Skeletal muscle satellite cell (primary cell): Measurements from ENCODE around the gene OCRL.

ENCODE experiments used
- H3K27me3 ChIP-seq: 2 replicates; pipeline ENCODE4 v1.7.0; 2013; ENCODE audit warnings: low read length; ENCODE audit not compliant: control insufficient read depth, insufficient read depth
- H3K36me3 ChIP-seq: 2 replicates; pipeline ENCODE4 v1.7.0; 2013; ENCODE audit warnings: mild to moderate bottlenecking, control low read depth, low read length; ENCODE audit not compliant: insufficient read depth
- H3K4me1 ChIP-seq: 2 replicates; pipeline ENCODE4 v1.7.0; 2013; ENCODE audit warnings: low read length; ENCODE audit not compliant: control insufficient read depth, insufficient read depth
- H3K4me2 ChIP-seq: 2 replicates; pipeline ENCODE4 v1.7.0; 2013; ENCODE audit warnings: mild to moderate bottlenecking, low read length
- H3K4me3 ChIP-seq: 2 replicates; pipeline ENCODE4 v1.7.0; 2013; ENCODE audit warnings: low read length
- H3K9ac ChIP-seq: 2 replicates; pipeline ENCODE4 v1.7.0; 2013; ENCODE audit warnings: mild to moderate bottlenecking, low read depth, low read length, moderate library complexity
- H3K9me3 ChIP-seq: replicated peaks from 2 replicates; pipeline ENCODE4 v1.7.0; 2013; ENCODE audit warnings: mild to moderate bottlenecking, control low read depth, low read length

OCRL gene

DNA sequence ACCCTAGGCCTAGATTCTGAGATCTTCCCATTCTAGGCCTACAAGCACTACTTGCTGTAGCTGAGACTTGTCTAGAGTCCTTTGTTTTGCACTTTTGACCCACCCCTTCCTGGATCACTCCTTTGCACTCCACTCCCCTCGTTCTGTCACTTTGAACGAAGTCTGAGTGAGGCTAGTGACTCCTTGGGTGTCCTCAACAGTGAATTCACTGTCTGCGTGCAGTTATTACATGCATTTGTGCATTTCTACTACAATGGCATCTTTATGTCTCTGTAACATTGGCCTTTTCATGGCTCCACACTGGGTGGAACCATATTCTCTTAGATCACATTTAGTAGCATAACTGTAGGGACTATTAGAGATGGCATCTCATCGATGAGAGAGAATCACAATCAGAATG is 50.5 kb downstream of the OCRL start:
- no peaks in the 10 kb centered on the region for H3K27me3 ChIP-seq
- no peak overlapping the region for H3K9ac ChIP-seq
- peaks cover 10% of the 10 kb centered on the region for H3K36me3 ChIP-seq
- no peaks in the 10 kb centered on the region for H3K9me3 ChIP-seq
- H3K4me1 ChIP-seq, result no peaks in the 10 kb centered on the region
- H3K4me3 ChIP-seq, result no peak overlapping the region
- no peak overlapping the region for H3K4me2 ChIP-seq

DNA sequence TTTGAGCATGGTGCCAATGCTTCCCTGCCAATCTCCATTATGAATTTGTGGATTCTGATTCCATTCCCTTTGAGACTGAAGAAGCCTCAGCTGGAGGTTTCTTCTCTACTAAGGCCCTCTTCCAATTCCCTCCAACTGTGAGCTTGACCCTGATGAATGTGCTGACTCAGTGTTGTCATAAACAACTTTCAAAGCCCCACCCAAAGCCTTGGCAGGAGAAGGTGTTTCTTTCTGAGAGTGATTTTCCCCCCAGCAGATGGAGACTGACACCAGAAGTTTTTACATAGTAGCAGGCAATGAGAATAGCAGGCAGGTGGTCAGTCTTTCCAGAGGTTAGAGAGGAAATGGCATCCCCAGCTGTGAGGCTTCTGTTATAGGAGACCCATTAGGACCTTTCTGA is 53.1 kb downstream of the OCRL start:
- Histone ChIP-seq H3K36me3 (peaks cover 10% of the 10 kb centered on the region), H3K4me1 (no peaks in the 10 kb centered on the region), H3K27me3 (no peaks in the 10 kb centered on the region), H3K4me3 (no peak overlapping the region), H3K9me3 (no peaks in the 10 kb centered on the region), H3K9ac (no peak overlapping the region), H3K4me2 (no peak overlapping the region)

GRCh38 chrX:129594781-129595180 is 54.7 kb downstream of the OCRL start:
- Histone ChIP-seq H3K27me3 (no peaks in the 10 kb centered on the region), H3K4me1 (no peaks in the 10 kb centered on the region), H3K4me2 (no peak overlapping the region)

DNA sequence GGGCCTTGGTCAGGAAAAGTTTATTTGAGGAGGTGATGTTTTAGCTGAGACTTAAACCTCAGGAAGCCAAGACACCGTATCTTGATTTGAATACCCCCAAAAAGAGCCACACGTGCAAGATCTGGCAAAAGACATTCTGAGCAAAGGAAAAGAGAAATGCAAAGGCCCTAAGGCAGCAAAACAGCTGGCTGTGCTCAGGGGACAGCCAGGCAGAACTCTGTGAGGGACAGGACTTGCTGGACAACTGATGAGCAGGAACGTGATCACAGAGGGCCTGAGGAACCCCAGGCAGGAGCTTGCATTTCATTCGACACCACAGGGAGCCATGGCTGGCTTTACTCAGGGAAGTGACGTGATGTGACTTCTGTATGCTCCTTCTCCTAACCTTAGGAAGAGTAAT is 56.0 kb downstream of the OCRL start:
- Histone ChIP-seq H3K9ac (no peak overlapping the region), H3K4me1 (no peaks in the 10 kb centered on the region), H3K4me3 (no peak overlapping the region), H3K27me3 (no peaks in the 10 kb centered on the region), H3K4me2 (no peak overlapping the region), H3K9me3 (no peaks in the 10 kb centered on the region), H3K36me3 (peaks cover 3% of the 10 kb centered on the region)

More at GRCh38 chrX:129594781-129595180, 54.7 kb downstream of the OCRL start:
- no peak overlapping the region for H3K9ac ChIP-seq
- H3K4me3 ChIP-seq, result no peak overlapping the region
- H3K36me3 ChIP-seq, result peaks cover 3% of the 10 kb centered on the region
- no peaks in the 10 kb centered on the region for H3K9me3 ChIP-seq

GRCh38 chrX:129597905-129598304 is 57.8 kb downstream of the OCRL start:
- H3K4me2 ChIP-seq, result no peak overlapping the region
- H3K4me3 ChIP-seq, result no peak overlapping the region
- H3K9ac ChIP-seq, result no peak overlapping the region
- H3K36me3 ChIP-seq, result peaks cover 3% of the 10 kb centered on the region
- H3K9me3 ChIP-seq, result no peaks in the 10 kb centered on the region
- H3K4me1 ChIP-seq, result no peaks in the 10 kb centered on the region
- no peaks in the 10 kb centered on the region for H3K27me3 ChIP-seq

DNA sequence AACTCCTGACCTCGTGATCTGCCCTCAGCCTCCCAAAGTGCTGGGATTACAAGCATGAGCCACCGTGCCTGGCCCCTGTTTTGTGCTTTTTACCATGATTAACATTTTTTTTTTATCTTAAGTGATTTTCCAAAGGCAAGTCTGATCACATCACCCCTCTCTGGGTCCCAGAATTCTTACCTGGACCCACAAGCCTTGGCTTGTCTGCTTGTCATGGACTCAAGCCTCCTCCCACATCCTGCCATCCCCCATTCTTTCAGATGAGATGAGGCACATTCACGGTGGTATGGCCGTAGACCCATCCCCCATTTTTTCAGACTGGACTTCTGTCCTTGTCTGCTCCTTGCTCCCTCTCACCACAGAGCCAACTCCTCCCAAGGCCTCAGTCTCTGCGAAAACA is 59.4 kb downstream of the OCRL start:
- H3K4me1 ChIP-seq, result peaks cover 4% of the 10 kb centered on the region
- H3K4me2 ChIP-seq, result no peak overlapping the region
- H3K9me3 ChIP-seq, result no peaks in the 10 kb centered on the region
- no peak overlapping the region for H3K9ac ChIP-seq
- H3K4me3 ChIP-seq, result no peak overlapping the region
- no peaks in the 10 kb centered on the region for H3K27me3 ChIP-seq
- H3K36me3 ChIP-seq, result no peaks in the 10 kb centered on the region

- H3K9me3 ChIP-seq, result no peaks in the 10 kb centered on the region
- H3K36me3 ChIP-seq, result no peaks in the 10 kb centered on the region
- peaks cover 5% of the 10 kb centered on the region for H3K4me1 ChIP-seq
- H3K9ac ChIP-seq, result no peak overlapping the region
- no peak overlapping the region for H3K4me3 ChIP-seq
- no peaks in the 10 kb centered on the region for H3K27me3 ChIP-seq
- no peak overlapping the region for H3K4me2 ChIP-seq
Observed at GRCh38 chrX:129599996-129600395, 59.9 kb downstream of the OCRL start.

GRCh38 chrX:129600981-129601424 is 60.9 kb downstream of the OCRL start:
- no peak overlapping the region for H3K4me2 ChIP-seq
- no peaks in the 10 kb centered on the region for H3K36me3 ChIP-seq
- H3K9me3 ChIP-seq, result no peaks in the 10 kb centered on the region
- H3K9ac ChIP-seq, result no peak overlapping the region
- peaks cover 5% of the 10 kb centered on the region for H3K4me1 ChIP-seq
- no peak overlapping the region for H3K4me3 ChIP-seq
- H3K27me3 ChIP-seq, result no peaks in the 10 kb centered on the region

DNA sequence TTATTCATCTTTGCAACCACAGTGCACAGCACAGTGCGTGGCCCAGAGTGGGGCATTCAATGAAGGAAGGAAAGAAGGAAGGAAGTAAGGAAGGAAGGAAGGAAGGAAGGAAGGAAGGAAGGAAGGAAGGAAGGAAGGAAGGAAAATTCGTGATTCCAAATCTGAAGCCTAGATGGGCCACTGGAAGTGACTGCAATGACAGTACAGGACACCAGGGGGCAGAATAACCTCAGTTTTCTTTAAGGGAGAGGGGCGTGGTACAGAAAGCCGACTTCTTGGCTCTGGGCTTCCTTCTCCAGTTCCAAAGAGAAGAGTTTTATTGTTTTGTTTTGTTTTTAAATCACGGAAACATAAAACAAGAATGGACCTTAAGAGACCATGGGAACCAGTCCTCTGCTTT is 66.9 kb downstream of the OCRL start:
- Histone ChIP-seq H3K9me3 (no peaks in the 10 kb centered on the region), H3K36me3 (no peaks in the 10 kb centered on the region), H3K9ac (no peak overlapping the region), H3K4me2 (no peak overlapping the region), H3K4me1 (peaks cover 5% of the 10 kb centered on the region), H3K27me3 (peaks cover 22% of the 10 kb centered on the region), H3K4me3 (no peak overlapping the region)

DNA sequence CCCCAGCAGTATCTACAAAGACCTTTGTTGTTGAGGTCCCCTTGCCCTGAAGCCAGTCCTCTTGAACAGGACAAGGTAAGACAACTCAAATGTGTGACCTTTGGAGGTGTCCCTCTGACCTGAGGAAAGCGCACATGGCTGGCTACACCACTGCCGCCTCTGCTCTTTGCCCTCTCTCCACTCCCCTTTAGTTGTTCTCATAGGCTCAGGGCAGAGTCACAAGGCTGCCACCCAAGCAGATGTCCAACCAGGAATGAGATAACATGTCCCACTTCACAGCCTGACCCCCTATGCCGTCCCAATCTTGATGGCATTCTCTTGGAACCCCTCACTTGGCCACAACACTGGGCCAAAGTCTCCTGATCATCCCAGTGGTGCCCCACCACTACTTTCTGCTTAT is 68.4 kb downstream of the OCRL start:
- Histone ChIP-seq H3K4me2 (no peak overlapping the region), H3K9ac (no peak overlapping the region), H3K4me3 (no peak overlapping the region), H3K9me3 (no peaks in the 10 kb centered on the region), H3K27me3 (peaks cover 22% of the 10 kb centered on the region), H3K36me3 (no peaks in the 10 kb centered on the region), H3K4me1 (peaks cover 5% of the 10 kb centered on the region)

DNA sequence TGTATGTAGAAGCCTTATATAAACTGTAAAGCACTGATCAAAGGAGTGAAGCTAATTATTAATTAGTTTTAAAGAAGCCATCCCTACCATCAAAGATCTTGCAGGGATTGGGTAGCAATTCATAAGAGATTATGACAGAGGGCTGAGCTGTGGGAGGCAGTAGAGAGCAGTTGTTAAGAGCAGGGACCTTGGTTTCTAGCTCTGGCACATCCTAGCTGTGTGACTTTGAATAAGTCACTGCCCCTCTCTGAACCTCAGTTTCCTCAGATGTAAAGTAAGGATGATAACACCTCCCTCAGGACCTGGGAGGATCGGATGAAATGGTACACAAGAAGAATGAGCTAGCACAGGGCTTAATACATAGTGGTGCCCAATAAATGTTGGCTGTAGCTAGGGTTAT is 69.3 kb downstream of the OCRL start:
- H3K36me3 ChIP-seq, result no peaks in the 10 kb centered on the region

GRCh38 chrX:129612396-129612795 is 72.3 kb downstream of the OCRL start:
- no peaks in the 10 kb centered on the region for H3K9me3 ChIP-seq
- H3K9ac ChIP-seq, result no peak overlapping the region
- no peaks in the 10 kb centered on the region for H3K4me1 ChIP-seq
- no peak overlapping the region for H3K4me2 ChIP-seq
- no peak overlapping the region for H3K4me3 ChIP-seq
- no peaks in the 10 kb centered on the region for H3K36me3 ChIP-seq
- peaks cover 23% of the 10 kb centered on the region for H3K27me3 ChIP-seq

More for the DNA sequence above, 69.3 kb downstream of the OCRL start:
- H3K27me3 ChIP-seq, result peaks cover 22% of the 10 kb centered on the region
- no peak overlapping the region for H3K9ac ChIP-seq
- H3K9me3 ChIP-seq, result no peaks in the 10 kb centered on the region
- no peak overlapping the region for H3K4me3 ChIP-seq
- peaks cover 2% of the 10 kb centered on the region for H3K4me1 ChIP-seq
- no peak overlapping the region for H3K4me2 ChIP-seq
